ENCODE data around the gene DUOX1.

DNA sequence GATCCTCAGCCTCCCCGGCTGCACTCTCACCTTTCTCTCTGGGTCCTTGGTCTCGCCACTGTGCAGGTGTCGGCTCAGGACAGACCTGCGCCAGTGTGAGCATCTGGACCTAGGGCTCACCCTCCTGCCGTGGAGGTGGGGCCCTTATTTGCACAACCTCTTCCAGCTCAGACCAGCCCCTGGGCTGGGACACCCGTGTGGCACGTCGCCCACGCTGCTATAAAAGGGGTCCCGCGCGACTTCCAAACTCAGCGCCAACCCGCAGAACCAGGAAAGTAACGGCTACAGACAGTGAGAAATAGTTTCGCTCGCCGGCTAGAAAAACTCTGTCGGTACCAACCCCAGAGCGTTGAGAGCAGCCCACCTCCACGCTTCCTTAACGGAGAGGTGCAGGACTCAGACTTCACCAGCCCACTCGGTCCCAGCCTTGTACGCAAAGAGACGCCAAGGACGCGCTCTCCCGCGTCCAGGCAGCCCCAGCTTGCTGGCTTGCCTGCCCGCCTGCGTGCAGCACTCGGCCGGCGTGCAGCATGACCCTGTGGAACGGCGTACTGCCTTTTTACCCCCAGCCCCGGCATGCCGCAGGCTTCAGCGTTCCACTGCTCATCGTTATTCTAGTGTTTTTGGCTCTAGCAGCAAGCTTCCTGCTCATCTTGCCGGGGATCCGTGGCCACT lies 15.6 kb upstream of the DUOX1 start, which contains the start of the genes DUOX2 and DUOXA2:
- TF ChIP-seq CTCF (IDR thresholded peaks at IDR 0.05): no peak
- no peak for TF ChIP-seq POLR2AphosphoS5 (IDR thresholded peaks at IDR 0.05)

Data from esophagus muscularis mucosa (tissue), 3 donors.